Measurements from ENCODE around the gene EHMT2.
A peak's percentile ranks its signal among the peaks of the same experiment; 100 is the strongest.

EHMT2 gene

DNA sequence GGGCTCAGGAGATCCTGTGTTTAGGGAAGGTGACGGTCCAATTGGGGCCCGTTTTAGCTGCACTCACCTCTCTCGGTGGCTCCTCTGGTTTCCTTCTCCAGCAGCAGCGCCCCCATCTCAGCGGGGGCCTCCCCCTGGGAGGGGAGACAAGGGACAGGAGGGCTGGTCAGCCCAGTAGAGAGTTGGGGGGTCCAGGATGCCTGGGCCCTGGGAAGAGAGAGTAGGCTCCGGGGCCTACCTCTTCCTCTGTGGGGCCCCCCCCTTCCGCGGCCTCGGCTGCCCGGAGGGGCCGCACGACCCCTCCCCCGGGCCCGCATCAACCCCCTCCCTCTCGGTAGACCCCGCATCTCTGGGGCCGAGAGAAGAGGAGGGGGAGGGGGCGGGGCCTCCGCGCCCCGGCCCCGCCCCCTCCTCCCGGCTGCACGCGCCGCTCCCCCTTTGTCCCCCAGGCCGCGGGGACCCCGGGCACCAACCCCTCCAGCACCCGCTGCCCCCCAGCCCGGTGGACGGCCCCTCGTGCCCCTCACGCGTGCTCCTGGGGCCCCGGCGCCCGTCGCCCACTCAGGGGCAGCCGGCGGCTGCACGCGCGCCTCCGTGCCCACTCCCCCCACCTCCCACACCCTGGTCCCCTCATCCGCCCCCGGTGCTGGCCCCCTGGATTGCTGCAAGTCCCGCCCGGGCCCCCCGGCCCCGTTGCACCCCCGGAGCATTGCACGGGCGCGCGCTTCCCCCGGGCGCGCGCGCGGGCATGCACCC lies 464 bp downstream of the EHMT2 start (continued):
- TF ChIP-seq, protein P1, sequence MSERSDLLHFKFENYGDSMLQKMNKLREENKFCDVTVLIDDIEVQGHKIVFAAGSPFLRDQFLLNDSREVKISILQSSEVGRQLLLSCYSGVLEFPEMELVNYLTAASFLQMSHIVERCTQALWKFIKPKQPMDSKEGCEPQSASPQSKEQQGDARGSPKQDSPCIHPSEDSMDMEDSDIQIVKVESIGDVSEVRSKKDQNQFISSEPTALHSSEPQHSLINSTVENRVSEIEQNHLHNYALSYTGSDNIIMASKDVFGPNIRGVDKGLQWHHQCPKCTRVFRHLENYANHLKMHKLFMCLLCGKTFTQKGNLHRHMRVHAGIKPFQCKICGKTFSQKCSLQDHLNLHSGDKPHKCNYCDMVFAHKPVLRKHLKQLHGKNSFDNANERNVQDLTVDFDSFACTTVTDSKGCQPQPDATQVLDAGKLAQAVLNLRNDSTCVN (tag by site-specific recombination; optimal IDR thresholded peaks at IDR 0.05), result peak; percentile 54
- TF ChIP-seq, protein P2, sequence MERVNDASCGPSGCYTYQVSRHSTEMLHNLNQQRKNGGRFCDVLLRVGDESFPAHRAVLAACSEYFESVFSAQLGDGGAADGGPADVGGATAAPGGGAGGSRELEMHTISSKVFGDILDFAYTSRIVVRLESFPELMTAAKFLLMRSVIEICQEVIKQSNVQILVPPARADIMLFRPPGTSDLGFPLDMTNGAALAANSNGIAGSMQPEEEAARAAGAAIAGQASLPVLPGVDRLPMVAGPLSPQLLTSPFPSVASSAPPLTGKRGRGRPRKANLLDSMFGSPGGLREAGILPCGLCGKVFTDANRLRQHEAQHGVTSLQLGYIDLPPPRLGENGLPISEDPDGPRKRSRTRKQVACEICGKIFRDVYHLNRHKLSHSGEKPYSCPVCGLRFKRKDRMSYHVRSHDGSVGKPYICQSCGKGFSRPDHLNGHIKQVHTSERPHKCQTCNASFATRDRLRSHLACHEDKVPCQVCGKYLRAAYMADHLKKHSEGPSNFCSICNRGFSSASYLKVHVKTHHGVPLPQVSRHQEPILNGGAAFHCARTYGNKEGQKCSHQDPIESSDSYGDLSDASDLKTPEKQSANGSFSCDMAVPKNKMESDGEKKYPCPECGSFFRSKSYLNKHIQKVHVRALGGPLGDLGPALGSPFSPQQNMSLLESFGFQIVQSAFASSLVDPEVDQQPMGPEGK (tag by site-specific recombination; IDR thresholded peaks at IDR 0.05), result peak; percentile 58; the same call in 1 of the 2 replicates
- peak; percentile 81 for TF ChIP-seq ZFHX2 (tag by site-specific recombination; conservative IDR thresholded peaks at IDR 0.05)
- TF ChIP-seq GLIS1 (tag by site-specific recombination; IDR thresholded peaks at IDR 0.05), result peak; percentile 62
- peak; percentile 25; the same call in 1 of the 2 replicates for TF ChIP-seq ZNF398 (tag by site-specific recombination; IDR thresholded peaks at IDR 0.05)
- TF ChIP-seq SP3 (tag by site-specific recombination; IDR thresholded peaks at IDR 0.05), result 0 out of 2 replicates have a peak, but pooled peaks have one; percentile 11
- TF ChIP-seq, protein P3, sequence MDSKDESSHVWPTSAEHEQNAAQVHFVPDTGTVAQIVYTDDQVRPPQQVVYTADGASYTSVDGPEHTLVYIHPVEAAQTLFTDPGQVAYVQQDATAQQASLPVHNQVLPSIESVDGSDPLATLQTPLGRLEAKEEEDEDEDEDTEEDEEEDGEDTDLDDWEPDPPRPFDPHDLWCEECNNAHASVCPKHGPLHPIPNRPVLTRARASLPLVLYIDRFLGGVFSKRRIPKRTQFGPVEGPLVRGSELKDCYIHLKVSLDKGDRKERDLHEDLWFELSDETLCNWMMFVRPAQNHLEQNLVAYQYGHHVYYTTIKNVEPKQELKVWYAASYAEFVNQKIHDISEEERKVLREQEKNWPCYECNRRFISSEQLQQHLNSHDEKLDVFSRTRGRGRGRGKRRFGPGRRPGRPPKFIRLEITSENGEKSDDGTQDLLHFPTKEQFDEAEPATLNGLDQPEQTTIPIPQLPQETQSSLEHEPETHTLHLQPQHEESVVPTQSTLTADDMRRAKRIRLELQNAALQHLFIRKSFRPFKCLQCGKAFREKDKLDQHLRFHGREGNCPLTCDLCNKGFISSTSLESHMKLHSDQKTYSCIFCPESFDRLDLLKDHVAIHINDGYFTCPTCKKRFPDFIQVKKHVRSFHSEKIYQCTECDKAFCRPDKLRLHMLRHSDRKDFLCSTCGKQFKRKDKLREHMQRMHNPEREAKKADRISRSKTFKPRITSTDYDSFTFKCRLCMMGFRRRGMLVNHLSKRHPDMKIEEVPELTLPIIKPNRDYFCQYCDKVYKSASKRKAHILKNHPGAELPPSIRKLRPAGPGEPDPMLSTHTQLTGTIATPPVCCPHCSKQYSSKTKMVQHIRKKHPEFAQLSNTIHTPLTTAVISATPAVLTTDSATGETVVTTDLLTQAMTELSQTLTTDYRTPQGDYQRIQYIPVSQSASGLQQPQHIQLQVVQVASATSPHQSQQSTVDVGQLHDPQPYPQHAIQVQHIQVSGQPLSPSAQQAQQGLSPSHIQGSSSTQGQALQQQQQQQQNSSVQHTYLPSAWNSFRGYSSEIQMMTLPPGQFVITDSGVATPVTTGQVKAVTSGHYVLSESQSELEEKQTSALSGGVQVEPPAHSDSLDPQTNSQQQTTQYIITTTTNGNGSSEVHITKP (tag by site-specific recombination; IDR thresholded peaks at IDR 0.05), result peak; percentile 68; the same call in 1 of the 2 replicates
- TF ChIP-seq, protein P4, sequence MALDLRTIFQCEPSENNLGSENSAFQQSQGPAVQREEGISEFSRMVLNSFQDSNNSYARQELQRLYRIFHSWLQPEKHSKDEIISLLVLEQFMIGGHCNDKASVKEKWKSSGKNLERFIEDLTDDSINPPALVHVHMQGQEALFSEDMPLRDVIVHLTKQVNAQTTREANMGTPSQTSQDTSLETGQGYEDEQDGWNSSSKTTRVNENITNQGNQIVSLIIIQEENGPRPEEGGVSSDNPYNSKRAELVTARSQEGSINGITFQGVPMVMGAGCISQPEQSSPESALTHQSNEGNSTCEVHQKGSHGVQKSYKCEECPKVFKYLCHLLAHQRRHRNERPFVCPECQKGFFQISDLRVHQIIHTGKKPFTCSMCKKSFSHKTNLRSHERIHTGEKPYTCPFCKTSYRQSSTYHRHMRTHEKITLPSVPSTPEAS (tag by site-specific recombination; IDR thresholded peaks at IDR 0.05), result no peak
- TF ChIP-seq ZNF133 (tag by site-specific recombination; IDR thresholded peaks at IDR 0.05), result no peak
- 0 out of 2 replicates have a peak, but pooled peaks have one; percentile 37 for TF ChIP-seq ZXDB (tag by site-specific recombination; IDR thresholded peaks at IDR 0.05)
- TF ChIP-seq HOXD13 (CRISPR knock-in tag; IDR thresholded peaks at IDR 0.05; ENCODE audit: borderline replicate concordance), result no peak
- TF ChIP-seq ZNF548 (tag by site-specific recombination; IDR thresholded peaks at IDR 0.05), result no peak

- POLR2A ChIA-PET, result interaction anchor here (0.9 to 1.1 kb wide), 2 partner anchors 51 to 69 kb away, joined by 3 to 4 read pairs; partner anchors contain the start of gene HSPA1B
- Histone ChIP-seq H3K27ac (ENCODE audit: extremely low read depth, low read depth, low read length) (peak overlapping the region; percentile 65), H3K4me3 (ENCODE audit: low read depth, low read length) (peak overlapping the region; percentile 94), H3K4me1 (ENCODE audit: control insufficient read depth, insufficient read depth, low read length) (peaks cover 6% of the 10 kb centered on the region), H3K36me3 (ENCODE audit: control insufficient read depth in 2 of 2, insufficient read depth in 1 of 2, low read length in 2 of 2) (peaks cover 37 to 48% of the 10 kb centered on the region in 2 experiments), H3K9me3 (ENCODE audit: control insufficient read depth, insufficient read depth, low read depth, low read length) (no peaks in the 10 kb centered on the region)
- TF ChIP-seq REPIN1 (tag by site-specific recombination; IDR thresholded peaks at IDR 0.05; ENCODE audit: low read depth), result no peak
- no peak for TF ChIP-seq SP3 (tag by site-specific recombination; IDR thresholded peaks at IDR 0.05)
- TF ChIP-seq ZNF837 (tag by site-specific recombination; IDR thresholded peaks at IDR 0.05), result no peak
- 0 out of 2 replicates have a peak, but pooled peaks have one; percentile 6 for TF ChIP-seq ZIC2 (tag by site-specific recombination; IDR thresholded peaks at IDR 0.05)
- no peak for TF ChIP-seq ZNF398 (tag by site-specific recombination; IDR thresholded peaks at IDR 0.05)
- no peak for TF ChIP-seq ZNF692 (tag by site-specific recombination; IDR thresholded peaks at IDR 0.05)
- CTCF ChIA-PET, result interaction anchor here (0.6 to 3.4 kb wide), 3 partner anchors 55 to 238 kb away, joined by 3 to 16 read pairs (median 4); no protein-coding TSS in a partner anchor
These were observed 1.0 kb downstream of the EHMT2 start for GRCh38 chr6:31896493-31896855.
